Measurements from ENCODE around the gene PDP2. TPM values are rescaled to one million over a fixed set of nuclear protein-coding genes. Genes with fewer than 3 reads are reported as not detected.

PDP2 gene
- total RNA-seq, 2 donors from 2014 or later: 4.4 to 6.9 TPM

- intact Hi-C loops (cut with DNase I): no loop called here
- ATAC-seq (no peak), DNase-seq (no peak)
- Histone ChIP-seq H3K27ac (no peak overlapping the region), H3K4me3 (no peak overlapping the region), H3K9me3 (no peaks in the 10 kb centered on the region), H3K4me1 (peaks cover 15% of the 10 kb centered on the region), H3K27me3 (peaks cover 0 to 15% of the 10 kb centered on the region in 2 donors), H3K36me3 (replicated peaks in 1 of 2; ENCODE audit: insufficient read depth in 1 of 2, low read depth in 2 of 2) (no peaks in the 10 kb centered on the region)
- TF ChIP-seq POLR2A (IDR thresholded peaks at IDR 0.05) (no peak), CTCF (IDR thresholded peaks at IDR 0.05) (no peak)
- 46 to 53% methylated on average over 3 of the region's 3 CpGs for WGBS, 2 donors
These were observed 39.4 kb upstream of the PDP2 start for GRCh38 chr16:66840883-66841282.

DNA sequence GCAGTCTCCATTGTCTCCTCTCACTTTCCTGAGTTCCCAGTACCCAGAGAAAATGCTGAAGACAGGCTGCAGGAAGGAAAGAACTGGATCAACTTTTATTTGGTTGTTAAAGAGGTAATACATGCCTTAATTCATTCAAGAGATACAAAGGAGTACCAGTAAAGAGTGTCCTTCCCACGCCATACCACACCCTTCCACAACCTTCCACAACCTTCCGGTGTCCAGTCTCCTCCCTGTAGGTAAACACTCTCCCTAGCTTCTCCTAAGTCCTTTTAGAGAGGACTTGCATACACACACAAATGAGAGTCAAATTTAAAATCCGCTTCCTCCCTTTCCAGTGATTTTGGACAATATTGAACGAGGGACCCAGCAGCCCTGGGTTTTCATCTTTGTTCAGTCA, 38.9 kb upstream of the PDP2 start:
- intact Hi-C loops (cut with DNase I): no loop called here
- ATAC-seq: no peak
- 90 to 93% methylated on average over 4 of the region's 4 CpGs for WGBS, 2 donors
- Histone ChIP-seq H3K36me3 (replicated peaks in 1 of 2; ENCODE audit: insufficient read depth in 1 of 2, low read depth in 2 of 2) (no peaks in the 10 kb centered on the region), H3K9me3 (no peaks in the 10 kb centered on the region), H3K4me1 (peaks cover 15% of the 10 kb centered on the region), H3K27me3 (peaks cover 0 to 15% of the 10 kb centered on the region in 2 donors), H3K27ac (no peak overlapping the region), H3K4me3 (no peak overlapping the region)
- TF ChIP-seq CTCF (IDR thresholded peaks at IDR 0.05) (no peak), POLR2A (IDR thresholded peaks at IDR 0.05) (no peak)
- no peak for DNase-seq

DNA sequence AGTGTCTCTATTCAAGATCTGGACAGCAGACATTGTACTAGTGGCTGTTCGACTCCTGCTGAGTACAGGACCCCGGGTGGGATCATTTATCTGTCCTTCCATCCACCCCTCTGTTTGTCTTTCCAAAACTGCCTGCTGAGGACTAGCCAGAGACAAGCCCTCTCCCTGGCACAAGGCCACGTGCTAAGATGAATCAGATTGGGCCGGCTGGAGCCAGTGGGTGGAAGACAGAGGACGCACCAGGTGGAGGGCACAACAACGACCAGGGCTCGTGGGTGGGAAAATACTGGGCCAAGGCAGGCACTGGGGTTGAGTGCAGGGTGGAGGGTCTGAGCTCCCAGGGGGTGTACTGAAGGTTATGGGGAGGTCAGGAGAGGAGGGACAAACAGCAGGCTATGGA, 37.5 kb upstream of the PDP2 start:
- WGBS, 2 donors: 66 to 72% methylated on average over 7 of the region's 7 CpGs
- no peak for ATAC-seq
- TF ChIP-seq POLR2A (IDR thresholded peaks at IDR 0.05): no peak
- TF ChIP-seq CTCF (IDR thresholded peaks at IDR 0.05): no peak

DNA sequence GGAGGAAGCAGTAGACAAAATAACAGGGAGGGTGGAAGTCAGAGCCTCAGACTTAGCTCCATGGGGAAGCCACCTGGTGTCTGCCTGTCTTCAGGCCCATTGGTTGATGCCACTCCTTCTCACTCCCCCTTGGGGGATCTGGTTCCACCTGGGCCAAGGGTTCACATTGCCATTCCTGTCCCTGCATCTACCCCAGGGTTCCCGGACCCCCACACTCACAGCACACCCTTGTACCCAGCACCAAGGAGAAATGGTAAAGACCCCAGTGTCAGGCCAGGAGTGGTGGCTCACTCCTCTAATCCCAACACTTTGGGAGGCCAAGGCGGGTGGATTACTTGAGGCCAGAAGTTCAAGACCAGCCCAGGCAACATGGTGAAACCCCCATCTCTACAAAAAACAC, 37.1 kb upstream of the PDP2 start:
- DNase-seq (no peak), ATAC-seq (no peak)
- peaks cover 0 to 15% of the 10 kb centered on the region in 2 donors for H3K27me3 ChIP-seq
- H3K27ac ChIP-seq: no peak overlapping the region
- H3K9me3 ChIP-seq: no peaks in the 10 kb centered on the region
- WGBS, 2 donors: 91 to 92% methylated on average over 2 of the region's 2 CpGs
- H3K36me3 ChIP-seq (replicated peaks in 1 of 2; ENCODE audit: insufficient read depth in 1 of 2, low read depth in 2 of 2): no peaks in the 10 kb centered on the region
- intact Hi-C loops (cut with DNase I): no loop called here
- H3K4me3 ChIP-seq: no peak overlapping the region
- peaks cover 15% of the 10 kb centered on the region for H3K4me1 ChIP-seq
- no peak for TF ChIP-seq POLR2A (IDR thresholded peaks at IDR 0.05)
- TF ChIP-seq CTCF (IDR thresholded peaks at IDR 0.05): no peak

More for the DNA sequence above, 37.5 kb upstream of the PDP2 start:
- no peaks in the 10 kb centered on the region for H3K9me3 ChIP-seq
- peaks cover 15% of the 10 kb centered on the region for H3K4me1 ChIP-seq
- peaks cover 0 to 15% of the 10 kb centered on the region in 2 donors for H3K27me3 ChIP-seq
- intact Hi-C loops (cut with DNase I): no loop called here
- no peak overlapping the region for H3K27ac ChIP-seq
- no peaks in the 10 kb centered on the region for H3K36me3 ChIP-seq (replicated peaks in 1 of 2; ENCODE audit: insufficient read depth in 1 of 2, low read depth in 2 of 2)
- no peak overlapping the region for H3K4me3 ChIP-seq
- no peak for DNase-seq

DNA sequence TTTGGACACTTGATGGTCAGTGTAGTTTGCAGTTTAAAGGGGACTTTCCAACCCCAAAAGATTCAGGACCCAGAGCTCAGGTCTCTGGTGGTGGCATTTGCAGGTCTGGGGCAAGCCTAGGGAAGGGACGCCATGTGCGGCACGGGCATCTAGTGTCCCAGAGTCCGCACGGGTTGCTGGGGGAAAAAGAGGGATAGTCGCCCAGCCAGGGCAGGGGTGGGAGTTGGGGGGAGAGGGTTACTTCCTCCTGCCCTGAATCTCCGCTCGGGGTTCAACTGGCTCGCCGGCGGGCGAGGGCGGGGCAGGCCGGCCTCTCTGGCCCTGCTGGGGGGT, 36.3 kb upstream of the PDP2 start:
- H3K4me3 ChIP-seq: no peak overlapping the region
- peaks cover 15% of the 10 kb centered on the region for H3K4me1 ChIP-seq
- no peaks in the 10 kb centered on the region for H3K9me3 ChIP-seq
- intact Hi-C loops (cut with DNase I): no loop called here
- WGBS, 2 donors: 12 to 26% methylated on average over 5 to 6 of the region's 14 CpGs
- no peaks in the 10 kb centered on the region for H3K36me3 ChIP-seq (replicated peaks in 1 of 2; ENCODE audit: insufficient read depth in 1 of 2, low read depth in 2 of 2)
- TF ChIP-seq CTCF (IDR thresholded peaks at IDR 0.05) (no peak), POLR2A (IDR thresholded peaks at IDR 0.05) (no peak)
- H3K27ac ChIP-seq: no peak overlapping the region
- DNase-seq (no peak), ATAC-seq (peak; percentile 28)
- peaks cover 0 to 15% of the 10 kb centered on the region in 2 donors for H3K27me3 ChIP-seq

All from body of pancreas (tissue), 4 donors.